Endothelial cell of umbilical vein (primary cell): Measurements from ENCODE around the gene ARPIN. TPM values are rescaled to one million over a fixed set of nuclear protein-coding genes. Genes with fewer than 3 reads are reported as not detected.

Experiments used
- BruUV-seq: library from RNA; stranded (reverse); fragments of 400-500 nt; replicated peaks from 2 replicates; lab custom pipeline; 2021; lab: Mats Ljungman, UMichigan
- CTCF ChIA-PET: fragments of 300-600, 350-600 bp; sonication (Branson Sonifier 250); formaldehyde crosslinking; loops from one replicate; lab custom pipeline; 2021; ENCODE audit warnings: antibody characterized with exemption, inconsistent platforms; lab: Charles Lee
- POLR2A ChIA-PET: fragments of 300-600, 350-600 bp; sonication (Branson Sonifier 250); formaldehyde crosslinking; loops from one replicate; lab custom pipeline; 2021; ENCODE audit warnings: antibody characterized with exemption, inconsistent platforms; lab: Charles Lee
- DNase-seq: peaks from one replicate; pipeline ENCODE4 v3.0.0-alpha.2; 2011; ENCODE audit warnings: low read depth, low spot score
- FAIRE-seq: peaks from 2 replicates; lab custom pipeline; 2011; peaks lifted over from hg19 to GRCh38; lab: Jason Lieb, UNC
- H2AFZ ChIP-seq: 2 replicates; pipeline ENCODE4 v1.6.0; 2012; ENCODE audit warnings: low read depth, low read length, control low read depth, inconsistent platforms
- H3K27ac ChIP-seq: 2 replicates; pipeline ENCODE4 v1.5.1; 2011; ENCODE audit warnings: low read depth, mild to moderate bottlenecking, control low read depth, low read length, moderate library complexity; ENCODE audit not compliant: insufficient read depth
- H3K27me3 ChIP-seq, 2 experiments: 2 replicates each; pipeline versions ENCODE4 v1.6.0 to v1.6.1; 2011; ENCODE audit warnings: low read length in 2 of 2, mixed read lengths in 1 of 2; ENCODE audit not compliant: control insufficient read depth in 2 of 2, insufficient read depth in 2 of 2
- H3K36me3 ChIP-seq, 2 experiments: 2 replicates in 1 of 2; 3 replicates in 1 of 2; pipeline ENCODE4 v1.5.1; 2011; ENCODE audit warnings: low read length in 2 of 2, mild to moderate bottlenecking in 1 of 2, moderate library complexity in 1 of 2; ENCODE audit not compliant: control insufficient read depth in 2 of 2, insufficient read depth in 2 of 2; ENCODE audit errors: extremely low read depth in 1 of 2
- H3K4me1 ChIP-seq: 3 replicates; pipeline ENCODE4 v1.5.1; 2011; ENCODE audit warnings: mild to moderate bottlenecking, low read length; ENCODE audit not compliant: control insufficient read depth, insufficient read depth; ENCODE audit errors: extremely low read depth
- H3K4me2 ChIP-seq: 2 replicates; pipeline ENCODE4 v1.6.1; 2011; ENCODE audit warnings: low read length, control low read depth, mixed read lengths; ENCODE audit not compliant: insufficient read depth
- H3K4me3 ChIP-seq, 3 experiments: fragments of 200-600 bp in 1 of 3; sonication (generic), shearing (Covaris generic) in 1 of 3; replicated peaks in 1 of 3; 2 replicates each; pipeline ENCODE4 v1.5.1; 2011 to 2016; ENCODE audit warnings: control low read depth in 3 of 3, low read length in 3 of 3, mild to moderate bottlenecking in 2 of 3, inconsistent platforms in 1 of 3, low read depth in 1 of 3, moderate library complexity in 1 of 3; ENCODE audit not compliant: insufficient read depth in 1 of 3
- H3K79me2 ChIP-seq: 2 replicates; pipeline ENCODE4 v1.6.0; 2012; ENCODE audit warnings: low read length, inconsistent platforms; ENCODE audit not compliant: control insufficient read depth, insufficient read depth
- H3K9ac ChIP-seq: replicated peaks from 2 replicates; pipeline ENCODE3; 2011; ENCODE audit warnings: low read length, control low read depth; ENCODE audit not compliant: insufficient read depth; ENCODE audit errors: extremely low read depth
- H3K9me1 ChIP-seq: replicated peaks from 3 replicates; pipeline ENCODE4 v1.6.0; 2011; ENCODE audit warnings: mild to moderate bottlenecking, low read length; ENCODE audit not compliant: control insufficient read depth, insufficient read depth; ENCODE audit errors: extremely low read depth
- H3K9me3 ChIP-seq: replicated peaks from 2 replicates; pipeline ENCODE4 v1.5.1; 2012; ENCODE audit warnings: low read length, inconsistent platforms; ENCODE audit not compliant: control insufficient read depth, insufficient read depth
- H4K20me1 ChIP-seq: replicated peaks from 2 replicates; pipeline ENCODE3; 2011; ENCODE audit warnings: mild to moderate bottlenecking, low read length; ENCODE audit not compliant: control insufficient read depth, insufficient read depth; ENCODE audit errors: extremely low read depth
- EZH2 ChIP-seq: IDR thresholded peaks from 2 replicates; pipeline ENCODE4 v1.6.1; 2012; ENCODE audit warnings: borderline replicate concordance, low read depth, mild to moderate bottlenecking, moderate library complexity, low read length, inconsistent platforms; ENCODE audit not compliant: severe bottlenecking
- FOS ChIP-seq: IDR thresholded peaks from 2 replicates; pipeline ENCODE4 v1.6.1; 2011; ENCODE audit warnings: mild to moderate bottlenecking, low read length, moderate library complexity, borderline replicate concordance; ENCODE audit not compliant: insufficient read depth
- GATA2 ChIP-seq: IDR thresholded peaks from 2 replicates; pipeline ENCODE4 v1.7.0; 2011; ENCODE audit warnings: low read depth, mild to moderate bottlenecking, moderate library complexity, mixed read lengths, low read length; ENCODE audit not compliant: insufficient read length, insufficient read depth
- JUN ChIP-seq: IDR thresholded peaks from 2 replicates; pipeline ENCODE4 v1.6.1; 2011; ENCODE audit warnings: borderline replicate concordance, low read depth; ENCODE audit not compliant: insufficient read length, insufficient read depth
- MYC ChIP-seq: IDR thresholded peaks from one replicate; pipeline ENCODE4 v1.6.1; 2011; ENCODE audit warnings: mild to moderate bottlenecking, low read depth, low read length
- POLR2A ChIP-seq: IDR thresholded peaks from 2 replicates; pipeline ENCODE4 v1.6.1; 2012; ENCODE audit warnings: low read depth, mild to moderate bottlenecking, control low read depth, low read length
- POLR2AphosphoS5 ChIP-seq: IDR thresholded peaks from 2 replicates; pipeline ENCODE4 v1.6.1; 2012; ENCODE audit warnings: low read depth, mild to moderate bottlenecking, control low read depth, low read length, moderate library complexity; ENCODE audit not compliant: insufficient read depth
- dilution Hi-C: fragments of 300-500 bp; cut with MboI; formaldehyde crosslinking; loops from one replicate; pipeline ENCODE4 v1.15.0; 2019; ENCODE audit warnings: low sequenced_read_pairs; ENCODE audit not compliant: extremely low pct_ligation_motif_present
- intact Hi-C: fragments of 100-400 bp; cut with micrococcal nuclease; formaldehyde crosslinking; loops from one replicate; pipeline ENCODE4 v1.10.0; 2022
- polyA plus RNA-seq, 4 experiments: library from polyadenylated mRNA; depleted of rRNA in 3 of 4; stranded (reverse) in 3 of 4; unstranded in 1 of 4; fragments of >200 nt; gene quantifications; 2 replicates each; pipeline versions ENCODE4 v1.2.1 to v1.2.3, GENCODE V29; 2011 to 2012; ENCODE audit warnings: missing spikeins in 1 of 4
- total RNA-seq: library from RNA; stranded (reverse); gene quantifications from 2 replicates; pipeline ENCODE4 v1.2.3, GENCODE V29; 2021
- TF ChIP-seq, protein P1 (sequence below): IDR thresholded peaks from 2 replicates; pipeline ENCODE4 v1.6.1; 2011; ENCODE audit not compliant: insufficient read depth, insufficient read length
- TF ChIP-seq, protein P2 (sequence below), 2 donors: IDR thresholded peaks; 1 replicate in 1 of 2; 2 replicates in 1 of 2; pipeline ENCODE4 v1.5.1; 2011; ENCODE audit warnings: low read length in 2 of 2, mild to moderate bottlenecking in 2 of 2, moderate library complexity in 2 of 2, control low read depth in 1 of 2, inconsistent platforms in 1 of 2, low read depth in 1 of 2; ENCODE audit not compliant: insufficient read depth in 1 of 2; ENCODE audit errors: extremely low read depth in 1 of 2

Gene ARPIN
- total and polyA plus RNA-seq, 2 donors (not counting 3 experiments of a cell fraction or from before 2014, with no cell fraction given): 13.0 to 23.3 TPM

DNA sequence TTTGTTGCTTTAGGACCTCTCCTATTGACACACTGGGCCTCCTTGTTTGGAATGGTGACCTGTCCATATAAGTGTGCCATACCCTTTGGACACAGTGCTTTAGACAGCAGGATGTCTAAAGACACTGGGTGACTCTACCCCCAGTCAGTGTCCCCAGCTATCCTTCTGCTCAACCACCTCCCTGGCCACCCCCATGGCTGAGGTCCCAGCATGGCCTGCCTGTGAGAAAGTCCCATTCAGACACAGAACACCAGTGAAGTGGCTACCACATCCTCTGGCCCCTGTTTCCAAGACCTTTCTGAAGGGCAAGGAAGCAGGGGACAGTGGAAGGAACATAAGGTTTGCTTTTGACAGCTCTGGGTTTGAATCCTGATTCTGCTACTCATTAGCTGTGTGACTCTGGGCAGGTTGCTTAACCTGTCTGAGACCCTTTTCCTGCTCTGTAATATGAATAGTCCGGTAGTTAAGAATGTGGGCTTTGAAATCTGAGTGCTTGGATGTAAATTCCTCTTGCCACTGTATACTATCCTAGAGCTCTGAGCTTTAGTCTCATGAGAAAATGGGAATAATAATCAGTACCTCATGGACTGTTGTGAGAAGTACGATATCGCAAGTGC, 12.7 kb downstream of the ARPIN start:
- TF ChIP-seq, protein P1, sequence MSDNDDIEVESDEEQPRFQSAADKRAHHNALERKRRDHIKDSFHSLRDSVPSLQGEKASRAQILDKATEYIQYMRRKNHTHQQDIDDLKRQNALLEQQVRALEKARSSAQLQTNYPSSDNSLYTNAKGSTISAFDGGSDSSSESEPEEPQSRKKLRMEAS: no peak
- TF ChIP-seq EZH2 (no peak), FOS (no peak), JUN (no peak), MYC (no peak), POLR2AphosphoS5 (no peak), POLR2A (no peak), GATA2 (no peak)
- TF ChIP-seq, protein P2, sequence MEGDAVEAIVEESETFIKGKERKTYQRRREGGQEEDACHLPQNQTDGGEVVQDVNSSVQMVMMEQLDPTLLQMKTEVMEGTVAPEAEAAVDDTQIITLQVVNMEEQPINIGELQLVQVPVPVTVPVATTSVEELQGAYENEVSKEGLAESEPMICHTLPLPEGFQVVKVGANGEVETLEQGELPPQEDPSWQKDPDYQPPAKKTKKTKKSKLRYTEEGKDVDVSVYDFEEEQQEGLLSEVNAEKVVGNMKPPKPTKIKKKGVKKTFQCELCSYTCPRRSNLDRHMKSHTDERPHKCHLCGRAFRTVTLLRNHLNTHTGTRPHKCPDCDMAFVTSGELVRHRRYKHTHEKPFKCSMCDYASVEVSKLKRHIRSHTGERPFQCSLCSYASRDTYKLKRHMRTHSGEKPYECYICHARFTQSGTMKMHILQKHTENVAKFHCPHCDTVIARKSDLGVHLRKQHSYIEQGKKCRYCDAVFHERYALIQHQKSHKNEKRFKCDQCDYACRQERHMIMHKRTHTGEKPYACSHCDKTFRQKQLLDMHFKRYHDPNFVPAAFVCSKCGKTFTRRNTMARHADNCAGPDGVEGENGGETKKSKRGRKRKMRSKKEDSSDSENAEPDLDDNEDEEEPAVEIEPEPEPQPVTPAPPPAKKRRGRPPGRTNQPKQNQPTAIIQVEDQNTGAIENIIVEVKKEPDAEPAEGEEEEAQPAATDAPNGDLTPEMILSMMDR (IDR thresholded peaks at IDR 0.05; ENCODE audit: extremely low read depth in 1 of 2, insufficient read depth in 1 of 2, low read depth in 1 of 2, low read length in 2 of 2): no peak
- intact Hi-C loops (loop anchor here (10.0 kb wide), 1 partner anchor 315 kb away; no protein-coding TSS in a partner anchor), dilution Hi-C loops (no loop called here)
- no TSS peak for BruUV-seq
- Histone ChIP-seq H3K79me2 (no peaks in the 10 kb centered on the region), H3K4me2 (no peak overlapping the region), H3K9ac (no peak overlapping the region), H3K27ac (no peak overlapping the region), H3K9me1 (no peaks in the 10 kb centered on the region), H3K4me3 (no peak overlapping the region), H3K9me3 (no peaks in the 10 kb centered on the region), H2AFZ (no peak overlapping the region), H4K20me1 (no peaks in the 10 kb centered on the region), H3K36me3 (peaks cover 0 to 18% of the 10 kb centered on the region in 2 experiments), H3K4me1 (no peaks in the 10 kb centered on the region), H3K27me3 (no peaks in the 10 kb centered on the region)
- POLR2A ChIA-PET: no interaction called here
- DNase-seq: no peak
- no peak for FAIRE-seq
- CTCF ChIA-PET: interaction anchor here (1.0 to 2.8 kb wide), 3 partner anchors 25 to 187 kb away, joined by 3 to 38 read pairs (median 6); no protein-coding TSS in a partner anchor
